ENCODE measurements around the gene MPHOSPH10.
"Not testable (repeated sequence)": the region's sequence is repeated elsewhere in the genome, so short reads cannot be mapped to it uniquely, and the experiment has no call there.

MPHOSPH10 gene

DNA sequence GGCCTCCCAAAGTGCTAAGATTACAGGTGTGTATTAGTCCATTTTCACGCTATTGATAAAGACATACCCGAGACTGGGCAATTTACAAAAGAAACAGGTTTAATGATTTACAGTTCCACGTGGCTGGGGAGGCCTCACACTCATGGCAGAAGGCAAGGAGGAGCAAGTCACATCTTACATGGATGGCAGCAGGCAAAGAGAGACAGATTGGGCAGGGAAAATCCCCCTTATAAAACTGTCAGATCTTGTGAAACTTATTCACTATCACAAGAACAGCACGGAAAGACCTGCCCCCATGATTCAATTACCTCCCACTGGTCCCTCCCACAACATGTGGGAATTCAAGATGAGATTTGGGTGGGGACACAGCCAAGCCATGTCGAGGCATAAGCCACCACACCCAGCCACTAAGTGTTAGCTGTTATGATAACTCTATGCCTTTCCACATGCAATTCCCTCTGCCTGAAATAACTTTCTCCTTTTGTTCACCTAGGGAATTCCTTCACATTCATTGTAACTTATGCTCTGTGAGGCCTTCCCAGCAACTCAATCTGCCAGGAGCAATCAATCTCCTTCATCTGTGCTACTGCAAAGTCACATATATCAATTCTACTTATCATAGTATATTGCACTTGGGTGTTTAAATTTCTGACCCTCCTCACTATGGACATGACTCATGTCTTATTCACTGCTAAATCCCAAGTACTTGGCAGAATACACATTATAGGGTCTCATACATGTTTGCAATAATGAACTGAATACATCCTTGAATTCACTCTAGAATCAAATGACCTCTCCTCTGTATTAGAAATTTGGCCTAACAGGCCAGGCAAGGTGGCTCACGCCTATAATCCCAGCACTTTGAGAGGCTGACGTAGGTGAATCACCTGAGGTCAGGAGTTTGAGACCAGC is 7.8 kb upstream of the MPHOSPH10 start:
- DNase-seq (ENCODE audit: low read depth), result no peak

DNA sequence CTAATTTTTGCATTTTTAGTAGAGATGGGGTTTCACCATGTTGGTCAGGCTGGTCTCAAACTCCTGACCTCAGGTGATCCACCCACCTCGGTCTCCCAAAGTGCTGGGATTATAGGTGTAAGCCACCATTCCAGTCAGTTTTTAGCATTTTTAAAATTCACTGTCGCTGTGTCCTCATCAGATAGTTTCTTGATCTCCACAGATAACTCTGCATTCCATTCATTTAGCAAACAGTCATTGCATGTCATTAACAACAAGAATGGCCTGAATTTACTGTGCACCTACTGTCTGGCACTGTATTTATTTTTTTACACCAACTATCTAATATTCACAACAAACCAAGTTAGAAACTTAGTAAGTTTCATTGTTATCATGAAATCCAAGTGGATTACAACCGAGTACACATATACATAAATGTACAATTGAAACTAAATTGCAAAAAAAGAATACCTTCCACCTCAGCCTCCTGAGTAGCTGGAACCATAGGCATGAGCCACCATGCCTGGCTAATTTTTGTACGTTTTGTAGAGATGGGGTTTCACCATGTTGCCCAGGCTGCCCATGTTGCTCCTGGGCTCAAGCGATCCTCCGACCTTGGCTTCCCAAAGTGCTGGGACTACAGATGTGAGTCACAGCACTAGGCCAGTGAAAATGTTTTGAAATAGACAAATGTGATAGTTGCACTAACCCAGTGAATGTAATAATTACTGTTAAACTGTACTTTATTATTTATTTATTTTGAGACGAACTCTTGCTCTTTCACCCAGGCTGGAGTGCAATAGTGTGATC is 4.7 kb upstream of the MPHOSPH10 start:
- no peak for DNase-seq (ENCODE audit: low read depth)

DNA sequence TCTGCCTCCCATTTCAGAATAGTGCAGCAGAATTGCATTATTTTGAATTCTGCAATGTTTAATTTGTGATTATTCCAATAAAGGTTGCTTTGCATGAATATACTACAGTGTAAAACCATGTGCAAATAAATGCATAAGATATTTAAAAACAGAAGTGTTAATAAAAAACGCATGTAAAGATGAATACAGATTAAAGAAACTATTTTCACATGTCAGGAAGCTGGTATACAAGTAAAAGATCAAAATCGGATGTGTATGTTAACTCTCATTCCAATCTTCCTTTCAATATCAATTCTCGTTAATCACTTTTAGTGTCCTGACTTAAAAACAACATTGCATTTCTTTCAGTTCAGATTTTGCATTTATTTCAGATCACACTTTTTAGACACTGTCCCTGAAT is 3.5 kb upstream of the MPHOSPH10 start:
- no peak for DNase-seq (ENCODE audit: low read depth)

DNA sequence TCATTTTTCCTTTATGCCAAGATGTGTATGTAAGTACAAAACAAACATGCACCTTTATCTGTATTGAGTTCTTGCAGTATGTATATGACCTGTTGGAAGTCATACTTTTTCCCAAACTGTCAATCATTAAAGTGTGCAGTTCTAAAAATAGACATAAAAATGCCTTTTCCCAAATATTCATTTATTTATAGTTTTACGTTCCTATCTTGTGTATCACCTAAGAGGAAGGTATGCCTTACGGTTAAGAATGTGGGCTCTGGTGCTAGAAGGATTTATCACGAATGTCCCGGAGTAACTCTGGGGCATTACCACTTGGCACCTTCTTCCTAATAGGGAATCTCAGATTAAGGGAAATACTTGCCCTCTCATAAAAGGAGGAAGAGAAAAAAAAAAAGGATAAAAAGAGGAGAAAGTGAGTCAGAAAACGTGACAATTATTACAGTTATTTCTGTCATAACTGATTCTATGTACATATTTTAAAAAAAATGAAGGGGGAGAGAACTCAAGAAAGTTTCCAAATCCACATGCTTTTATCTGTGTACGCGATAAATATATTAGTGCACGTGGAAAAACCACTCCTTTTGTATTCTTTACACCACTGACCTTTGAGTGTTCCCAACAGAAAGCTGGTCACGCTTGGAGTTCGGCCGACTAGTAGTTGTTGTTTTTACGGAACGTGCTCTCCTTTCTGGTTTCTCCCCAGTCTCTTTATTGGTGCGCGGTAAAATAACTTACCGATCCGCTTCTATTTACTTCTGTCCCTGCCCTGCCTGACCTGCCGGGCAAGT is 1.1 kb upstream of the MPHOSPH10 start:
- DNase-seq (ENCODE audit: low read depth), result no peak

DNA sequence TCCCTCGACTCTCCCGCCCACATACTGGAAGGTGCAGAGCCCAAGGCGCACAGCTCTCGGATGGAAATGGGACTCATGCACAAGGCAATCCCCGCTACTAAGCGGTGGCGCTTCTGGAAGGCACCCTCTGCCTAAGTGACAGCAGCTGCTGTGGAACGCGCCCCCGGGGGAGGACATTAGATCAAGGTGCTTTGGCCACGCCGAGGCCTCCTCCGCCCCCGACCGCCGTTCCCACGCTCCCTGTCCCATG is 607 bp upstream of the MPHOSPH10 start:
- no peak for DNase-seq (ENCODE audit: low read depth)

DNA sequence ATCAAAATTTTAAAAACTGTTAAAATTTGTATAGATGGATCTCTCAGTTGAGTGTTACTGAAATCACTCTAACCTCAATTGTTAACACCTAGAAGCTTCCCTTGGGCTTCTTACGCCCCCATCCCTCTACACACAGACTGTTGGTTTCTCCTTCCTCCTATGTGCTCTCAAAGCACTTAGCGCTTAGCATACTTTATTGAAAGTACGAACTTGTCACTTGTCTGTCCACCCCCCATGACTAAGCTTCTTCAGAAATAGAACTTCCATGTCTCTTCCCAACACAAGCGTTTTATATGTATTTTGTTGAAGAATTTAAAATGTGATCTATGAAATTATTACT is 441 bp downstream of the MPHOSPH10 start:
- no peak for DNase-seq (ENCODE audit: low read depth)

DNA sequence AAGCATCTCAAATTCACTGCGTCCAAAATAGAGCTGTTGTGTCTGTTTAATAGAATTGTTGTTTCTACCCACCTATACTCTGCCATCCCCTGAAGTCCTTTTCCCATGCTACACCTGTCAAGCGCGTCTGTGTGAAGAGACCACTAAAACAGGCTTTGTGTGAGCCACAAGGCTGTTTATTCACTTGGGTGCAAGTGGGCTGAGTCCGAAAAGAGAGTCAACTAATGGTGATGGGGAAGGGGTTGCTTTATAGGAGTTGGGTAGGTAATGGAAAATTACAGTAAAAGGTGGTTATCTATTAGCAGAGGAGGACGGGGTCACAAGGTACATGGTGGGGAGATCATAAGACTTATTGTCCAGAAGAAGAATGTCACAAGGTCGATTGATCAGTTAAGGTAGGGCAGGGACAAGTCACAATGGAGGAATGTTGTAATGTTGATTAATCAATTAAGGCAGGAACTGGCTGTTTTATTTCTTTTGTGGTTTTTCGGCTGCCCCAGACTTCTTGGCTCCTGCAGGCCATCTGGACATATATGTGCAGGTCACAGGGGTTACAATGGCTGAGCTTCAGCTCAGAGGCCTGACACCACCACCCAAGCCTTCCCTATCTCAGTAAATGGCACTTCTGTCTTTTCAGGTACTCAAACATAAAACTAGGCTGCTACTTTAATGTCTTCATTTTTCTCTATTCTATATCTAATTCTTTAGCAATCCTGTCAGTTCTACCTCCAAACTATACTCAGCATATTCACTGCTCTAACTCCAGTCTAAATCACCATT is 1.1 kb downstream of the MPHOSPH10 start:
- not testable (repeated sequence) for DNase-seq (ENCODE audit: low read depth)

DNA sequence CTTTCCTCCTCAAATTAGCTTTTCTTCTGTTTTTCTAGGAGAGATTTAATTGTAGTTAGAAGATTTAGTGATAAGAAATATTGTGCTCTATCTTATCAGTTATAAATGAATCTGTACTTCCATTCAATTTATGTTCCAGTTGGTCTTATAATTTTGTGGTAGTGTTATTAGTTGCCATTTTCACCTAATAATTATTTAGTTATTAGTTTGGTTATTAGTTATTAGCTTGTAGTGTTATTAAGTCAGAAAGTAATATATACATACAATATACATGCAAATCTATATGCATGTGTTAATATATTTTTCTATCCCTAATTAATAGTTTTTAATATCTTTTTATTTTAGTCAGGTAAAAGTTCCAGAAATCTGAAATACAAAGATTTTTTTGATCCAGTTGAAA is 3.2 kb downstream of the MPHOSPH10 start:
- no peak for DNase-seq (ENCODE audit: low read depth)

DNA sequence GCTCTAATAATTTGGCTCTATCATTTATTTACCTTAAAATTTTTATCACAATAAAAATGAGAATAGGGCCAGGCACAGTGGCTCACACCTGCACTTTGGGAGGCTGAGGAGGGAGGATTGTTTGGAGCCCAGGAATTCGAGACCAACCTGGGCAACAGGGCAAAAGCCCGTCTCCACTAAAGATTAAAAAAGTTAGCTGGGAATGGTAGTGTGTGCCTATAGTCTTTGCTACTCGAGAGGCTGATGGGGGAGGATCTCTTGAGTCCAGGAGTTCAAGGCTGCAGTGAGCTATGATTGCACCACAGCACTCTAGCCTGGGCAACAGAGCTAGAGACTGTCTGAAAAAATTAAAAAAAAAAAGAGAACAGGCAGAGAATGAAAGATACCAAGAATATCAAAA is 5.7 kb downstream of the MPHOSPH10 start:
- DNase-seq (ENCODE audit: low read depth), result no peak

DNA sequence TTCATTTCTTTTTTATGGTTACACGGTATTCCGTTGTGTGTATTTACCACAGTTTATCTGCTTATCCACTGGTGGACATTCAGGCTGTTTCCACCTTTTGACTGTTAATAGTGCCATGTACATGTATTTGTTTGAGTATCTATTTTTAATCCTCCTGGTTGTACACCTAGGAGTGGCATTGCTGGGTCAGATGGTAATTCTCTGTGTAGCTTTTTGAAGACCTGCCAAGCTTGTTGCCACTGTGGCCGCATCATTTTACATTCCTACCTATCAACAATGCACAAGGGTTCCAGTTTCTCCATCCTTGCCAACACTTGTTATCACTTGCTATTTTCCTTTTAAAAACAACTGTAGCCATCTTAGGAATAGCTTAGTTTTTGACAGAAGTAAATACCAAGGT is 13.3 kb downstream of the MPHOSPH10 start:
- DNase-seq (ENCODE audit: low read depth), result no peak

DNA sequence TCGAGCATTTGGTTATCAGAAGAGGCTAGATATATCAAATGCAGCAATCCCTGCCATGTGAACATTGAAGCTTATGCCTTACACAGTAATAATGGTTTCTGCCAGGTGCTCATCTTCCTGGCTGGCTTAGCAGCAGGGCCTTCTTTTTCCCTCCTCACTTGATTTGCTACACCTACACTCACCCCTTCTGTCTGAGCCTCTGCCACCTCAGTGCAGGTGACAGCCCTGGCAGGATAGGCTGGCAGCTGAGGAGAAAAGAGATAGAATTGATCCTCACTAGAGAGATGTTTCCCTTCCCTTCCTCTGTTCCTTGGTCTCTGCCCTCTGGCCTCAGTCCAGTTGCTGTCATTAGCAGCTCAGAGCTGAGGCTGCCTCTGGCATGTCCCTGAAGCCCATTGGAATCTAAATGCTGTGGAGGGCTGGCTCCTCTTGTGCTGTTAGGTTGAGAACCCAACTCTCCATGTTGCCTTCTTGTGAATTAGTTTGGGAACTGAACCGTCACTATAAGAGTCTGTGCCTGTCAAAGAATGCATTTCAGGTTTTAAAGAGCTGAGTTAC is 18.2 kb downstream of the MPHOSPH10 start:
- no peak for DNase-seq (ENCODE audit: low read depth)

DNA sequence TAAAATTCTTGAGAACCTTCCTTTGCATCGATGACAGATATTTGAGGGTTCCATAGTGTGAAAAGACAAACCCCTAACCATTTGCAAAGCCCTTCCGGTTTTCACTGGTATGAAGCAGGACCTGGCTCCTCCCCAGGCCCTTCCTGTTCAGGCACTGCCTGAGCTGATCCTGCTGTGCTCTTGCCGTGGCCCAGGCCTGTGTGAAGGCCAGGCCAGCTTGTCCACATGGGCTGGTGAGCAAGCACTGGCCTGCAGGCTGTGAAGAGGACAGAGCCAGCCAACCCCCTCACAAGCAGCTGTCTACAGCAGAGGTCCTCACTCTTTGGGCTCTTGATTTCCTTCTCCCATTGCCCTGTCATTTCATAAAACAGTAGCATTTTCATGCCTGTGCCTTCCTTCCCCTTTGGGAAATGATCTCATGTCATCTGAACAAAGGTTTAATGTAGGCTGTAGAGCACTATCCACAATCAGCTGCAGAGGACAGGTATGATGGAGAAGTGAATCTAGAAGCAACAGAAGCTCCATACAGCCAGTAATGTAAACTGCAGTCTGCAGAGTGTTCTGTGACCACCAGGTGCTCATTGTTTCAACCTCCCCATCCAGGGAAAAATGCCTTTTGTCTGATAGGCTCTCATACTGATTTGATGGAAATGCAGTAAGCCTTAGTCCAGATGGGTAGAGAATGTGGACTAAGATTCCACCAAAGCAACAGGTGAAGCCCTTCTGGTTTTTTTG is 19.8 kb downstream of the MPHOSPH10 start:
- no peak for DNase-seq (ENCODE audit: low read depth)

DNA sequence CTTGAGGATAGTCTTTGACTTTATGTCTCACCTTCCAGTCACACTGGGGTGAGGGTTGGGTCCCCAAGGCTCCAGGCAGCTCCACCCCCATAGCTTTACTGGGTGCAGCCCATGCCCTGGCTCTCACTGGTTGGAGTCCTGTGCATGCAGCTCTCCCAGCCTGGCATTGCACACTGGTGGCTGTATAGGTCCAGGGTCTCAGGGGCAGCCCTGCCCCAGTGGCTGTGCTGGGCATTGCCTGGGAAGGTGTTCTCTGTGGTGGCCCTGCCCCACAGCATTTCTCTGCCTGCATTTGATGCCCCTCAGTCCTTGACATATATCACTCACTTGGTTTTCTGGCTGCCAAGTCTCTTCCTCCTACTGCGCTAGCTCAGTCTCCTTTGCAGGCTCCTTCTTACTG is 21.2 kb downstream of the MPHOSPH10 start:
- DNase-seq (ENCODE audit: low read depth), result no peak

DNA sequence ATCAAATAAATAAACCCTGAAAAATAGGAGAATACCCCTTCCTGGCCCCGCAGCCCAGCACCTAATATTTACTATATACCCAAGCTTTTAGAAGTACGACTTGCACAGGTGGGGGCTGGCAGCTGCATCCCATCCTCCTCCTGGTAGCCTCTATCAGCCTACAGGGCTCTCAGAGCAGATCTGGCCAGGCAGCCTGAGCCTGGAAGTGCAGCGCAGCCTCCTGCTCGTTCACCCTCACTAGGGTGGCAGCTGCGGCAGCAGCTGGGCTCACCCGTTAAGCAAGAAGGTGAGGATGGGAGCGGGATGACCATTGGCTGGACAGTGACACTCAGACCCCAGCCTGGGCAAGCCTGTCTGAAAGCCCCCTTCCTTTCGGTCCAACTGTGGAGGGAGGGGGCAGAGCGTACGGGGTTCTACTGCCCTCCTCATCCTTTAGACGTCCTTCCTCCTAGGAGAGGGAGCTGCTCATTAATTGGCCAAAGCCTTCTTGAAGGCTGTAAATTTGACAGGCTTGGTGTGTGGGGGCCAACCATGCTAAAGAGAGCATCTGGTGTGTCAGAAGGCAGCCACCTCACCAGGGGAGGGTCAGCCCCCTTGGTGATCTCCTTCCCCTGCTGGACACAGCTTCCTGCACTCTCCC is 23.3 kb downstream of the MPHOSPH10 start:
- no peak for DNase-seq (ENCODE audit: low read depth)

DNA sequence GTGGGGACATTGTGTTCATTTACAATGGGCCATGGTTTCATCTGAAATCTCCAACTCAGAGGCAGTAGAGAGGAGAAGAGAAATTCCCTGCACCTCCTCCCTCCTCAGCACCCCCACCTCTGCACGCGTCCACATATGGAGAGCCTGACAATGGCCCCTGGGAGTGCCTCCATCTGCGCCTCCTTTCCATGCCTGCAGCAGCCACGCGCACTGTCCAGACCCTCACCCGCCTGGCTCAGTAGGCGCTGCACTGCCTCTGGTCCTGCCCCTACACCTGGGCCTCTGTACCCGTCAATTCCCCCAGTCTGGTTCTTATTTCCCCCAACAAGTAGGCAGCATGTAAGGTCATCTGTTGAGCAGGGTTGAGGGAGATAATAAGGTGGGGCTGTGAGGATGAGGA is 23.8 kb downstream of the MPHOSPH10 start:
- no peak for DNase-seq (ENCODE audit: low read depth)

DNA sequence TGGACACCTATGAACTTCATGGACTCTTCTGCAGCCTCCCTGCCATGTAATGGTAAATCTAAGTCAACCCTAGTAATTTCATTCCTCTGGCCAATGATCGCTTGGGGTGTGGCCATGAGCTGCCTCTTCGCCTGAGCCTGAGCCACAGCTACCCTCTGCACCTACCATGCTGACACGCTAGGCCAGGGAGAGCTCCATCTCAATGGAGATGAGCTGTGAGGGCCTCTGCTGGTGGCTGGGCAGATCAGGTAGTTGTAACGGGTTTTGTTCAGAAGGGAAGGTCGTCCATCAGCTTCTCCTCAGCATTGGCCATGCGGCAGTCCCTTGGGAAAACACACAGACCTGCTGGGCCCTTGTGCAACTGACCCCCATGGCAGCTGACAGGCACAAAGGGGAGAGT is 24.4 kb downstream of the MPHOSPH10 start:
- no peak for DNase-seq (ENCODE audit: low read depth)

DNA sequence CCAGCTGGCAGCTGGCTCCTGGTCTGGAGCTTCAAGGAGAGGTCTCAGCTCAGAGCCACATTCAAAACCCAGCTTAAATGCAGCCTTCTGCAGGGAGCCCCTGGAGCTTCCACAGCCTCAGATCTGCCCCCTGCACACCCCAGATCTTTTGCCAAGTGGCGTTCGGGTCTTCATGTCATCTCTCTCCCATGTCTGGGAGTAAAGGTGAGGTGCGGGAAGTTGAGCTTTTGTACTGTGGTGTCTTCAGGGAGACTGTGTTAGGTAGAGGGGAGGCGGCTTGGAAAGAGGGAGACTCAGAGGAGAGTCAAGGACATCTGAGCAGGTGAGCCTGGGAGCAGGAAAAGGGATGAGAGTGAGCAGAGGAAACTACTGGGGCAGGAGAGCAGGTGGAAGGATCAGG is 25.4 kb downstream of the MPHOSPH10 start:
- no peak for DNase-seq (ENCODE audit: low read depth)

DNA sequence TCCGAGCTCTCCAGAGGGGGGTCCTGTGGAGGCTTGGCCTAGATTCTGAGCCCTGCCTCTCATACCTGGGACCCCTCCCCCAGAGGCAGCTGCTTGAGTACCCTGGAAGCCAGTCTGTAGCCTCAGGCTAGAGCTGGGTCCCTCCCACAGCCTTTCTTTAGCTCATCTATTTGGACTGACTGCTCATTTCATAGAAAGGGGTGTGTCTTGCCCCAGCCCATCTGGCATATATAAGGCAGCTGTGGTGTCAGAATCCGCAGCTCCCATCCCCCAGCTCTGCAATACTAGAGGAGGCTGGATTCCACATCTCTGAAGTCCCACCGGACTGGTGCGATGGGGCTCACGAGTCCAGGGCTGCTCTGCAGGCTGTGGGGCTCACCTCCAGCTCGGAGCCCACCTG is 26.1 kb downstream of the MPHOSPH10 start:
- no peak for DNase-seq (ENCODE audit: low read depth)

DNA sequence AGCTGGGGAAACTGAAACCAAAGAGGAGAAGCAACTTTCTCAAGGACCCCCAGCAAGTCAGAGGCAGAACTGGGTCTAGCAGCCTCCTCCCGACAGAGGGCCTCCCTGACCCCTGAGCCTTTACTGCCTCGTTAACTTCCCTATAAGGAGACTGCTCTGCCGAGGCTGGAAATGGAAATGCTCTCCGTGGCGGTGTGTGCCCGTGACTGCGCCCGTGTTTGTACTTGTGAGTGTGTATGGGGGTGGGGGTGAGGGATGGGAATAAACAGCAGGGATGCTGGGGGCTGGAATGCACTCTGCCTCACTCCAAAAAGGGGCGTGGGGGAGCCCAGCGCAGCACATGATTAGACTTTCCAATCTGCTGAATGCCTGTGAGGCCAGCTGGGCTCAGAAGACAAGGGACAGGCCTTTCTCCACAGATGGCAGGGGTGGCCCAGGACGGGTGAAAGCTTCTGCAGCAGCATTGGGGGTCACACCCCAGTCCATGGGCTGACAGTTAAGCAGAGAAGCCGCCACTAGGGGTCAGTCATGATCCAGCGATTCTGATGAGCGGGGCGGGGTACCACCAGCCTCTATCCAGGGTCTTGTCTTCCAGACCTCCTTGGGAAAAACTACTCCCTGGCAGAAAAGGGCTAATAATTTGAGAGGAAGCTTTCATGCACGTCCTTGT is 26.8 kb downstream of the MPHOSPH10 start:
- peak; percentile 34 for DNase-seq (ENCODE audit: low read depth)

DNA sequence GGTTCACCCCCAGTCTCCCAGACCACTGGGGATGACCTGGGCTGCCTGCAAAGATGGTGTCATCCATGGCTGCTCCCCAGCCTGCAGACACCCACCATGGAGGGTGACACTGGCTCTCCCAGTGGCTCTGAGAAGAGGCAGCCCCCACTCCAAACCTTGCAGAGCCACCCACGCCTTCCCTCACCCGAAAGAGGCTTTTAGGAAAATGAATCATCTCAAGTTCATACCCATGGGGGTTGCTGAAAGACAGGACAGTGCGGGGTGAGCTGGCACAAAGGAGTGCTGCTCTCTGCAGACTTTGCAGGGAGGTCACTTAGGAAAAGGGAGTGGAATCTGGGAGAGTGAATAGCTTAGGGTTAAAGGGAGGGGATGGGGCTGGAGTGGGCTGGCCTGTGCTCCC is 36.4 kb downstream of the MPHOSPH10 start:
- DNase-seq (ENCODE audit: low read depth), result no peak

Data from activated gamma-delta T cell treated with anti-CD3 and anti-CD28 coated beads, Interleukin-2, amount 50 U/mL, for 16 hours (primary cell).